ENCODE results near the gene HORMAD2.

Gene HORMAD2

DNA sequence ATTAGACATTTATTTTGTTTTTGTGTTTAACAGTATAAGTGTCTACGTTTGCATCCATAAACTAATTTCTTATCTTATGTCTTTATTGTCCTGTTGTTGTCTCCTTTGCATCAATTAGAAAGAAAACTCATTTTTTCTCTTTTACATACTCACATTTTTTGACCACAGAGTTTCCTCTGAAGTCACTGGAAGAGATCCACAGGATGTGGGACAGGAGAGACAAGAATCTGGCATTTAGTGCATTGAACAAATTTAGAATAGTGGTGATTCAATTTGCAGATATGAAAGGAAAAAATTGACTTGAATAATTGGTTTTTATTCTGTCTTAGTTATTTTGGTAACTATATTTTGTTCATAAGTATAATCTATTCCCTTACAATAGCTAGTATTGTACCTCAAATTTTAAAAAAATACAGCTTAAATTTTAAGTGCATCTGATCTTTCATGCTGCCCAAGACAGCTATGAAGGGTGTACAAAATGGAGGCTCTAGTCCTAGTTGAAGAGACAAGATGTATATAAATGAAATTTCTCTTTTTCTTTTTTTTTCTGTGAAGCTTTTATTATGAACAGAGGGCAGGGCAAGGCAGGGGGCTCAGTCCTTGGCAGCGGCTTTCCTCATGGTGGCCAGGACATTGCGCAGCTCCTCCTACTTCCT, 24.4 kb downstream of the HORMAD2 start:
- H3K4me3 ChIP-seq (ENCODE audit: low read depth, low read length), result no peak overlapping the region
- no peak overlapping the region for H3K9ac ChIP-seq (ENCODE audit: low read length)
- no peaks in the 10 kb centered on the region for H3K27me3 ChIP-seq (ENCODE audit: control insufficient read depth, insufficient read depth, low read length)
- H3K27ac ChIP-seq (ENCODE audit: low read depth, low read length), result no peak overlapping the region
- H3K9me3 ChIP-seq (ENCODE audit: control insufficient read depth, insufficient read depth, low read depth, low read length), result no peaks in the 10 kb centered on the region
- H3K4me1 ChIP-seq (ENCODE audit: control insufficient read depth, insufficient read depth, low read length), result no peaks in the 10 kb centered on the region
- no peaks in the 10 kb centered on the region for H3K36me3 ChIP-seq (ENCODE audit: control insufficient read depth, insufficient read depth, low read length)

DNA sequence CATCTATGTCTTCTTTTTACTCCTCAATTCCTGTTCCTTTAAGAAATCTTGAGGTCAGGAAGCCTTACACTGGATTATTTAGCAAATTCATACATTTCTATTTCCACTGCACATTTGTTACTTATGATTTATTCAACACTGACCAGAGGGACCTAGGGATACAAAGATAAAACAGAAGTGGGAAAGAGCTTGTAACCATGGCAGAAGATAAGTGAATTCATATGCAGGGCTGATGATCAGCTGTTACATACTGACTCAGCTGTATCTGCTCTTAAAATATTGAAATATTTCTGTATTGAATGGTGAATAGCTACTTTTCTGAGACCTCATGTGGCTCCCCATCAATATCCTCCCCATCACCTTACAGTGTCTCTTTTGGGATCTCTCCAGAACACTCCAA, 25.2 kb downstream of the HORMAD2 start:
- Histone ChIP-seq H3K4me1 (ENCODE audit: control insufficient read depth, insufficient read depth, low read length) (no peaks in the 10 kb centered on the region), H3K27me3 (ENCODE audit: control insufficient read depth, insufficient read depth, low read length) (no peaks in the 10 kb centered on the region), H3K36me3 (ENCODE audit: control insufficient read depth, insufficient read depth, low read length) (no peaks in the 10 kb centered on the region), H3K9me3 (ENCODE audit: control insufficient read depth, insufficient read depth, low read depth, low read length) (no peaks in the 10 kb centered on the region), H3K9ac (ENCODE audit: low read length) (no peak overlapping the region), H3K27ac (ENCODE audit: low read depth, low read length) (no peak overlapping the region), H3K4me3 (ENCODE audit: low read depth, low read length) (no peak overlapping the region)

DNA sequence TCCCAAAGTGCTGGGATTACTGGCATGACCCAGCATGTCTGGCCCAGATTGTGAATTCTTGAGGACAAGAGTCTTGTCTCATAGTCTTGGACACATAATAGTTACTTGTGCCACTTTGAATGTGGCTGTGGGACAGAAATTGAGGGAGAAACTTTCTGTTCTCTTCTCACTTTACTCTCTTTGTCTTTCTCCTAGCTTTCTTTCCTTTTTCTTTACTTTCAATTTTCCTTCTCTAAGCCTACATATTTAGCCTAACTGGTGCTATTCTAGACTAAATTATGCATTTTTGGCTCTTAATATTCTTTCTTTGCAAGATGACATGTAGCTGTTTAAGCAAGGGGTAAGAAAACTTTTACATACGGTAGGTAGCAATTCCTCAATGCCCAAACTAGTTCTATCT, 33.2 kb downstream of the HORMAD2 start:
- no peak overlapping the region for H3K9ac ChIP-seq (ENCODE audit: low read length)
- H3K27ac ChIP-seq (ENCODE audit: low read depth, low read length), result no peak overlapping the region
- H3K36me3 ChIP-seq (ENCODE audit: control insufficient read depth, insufficient read depth, low read length), result no peaks in the 10 kb centered on the region
- H3K4me1 ChIP-seq (ENCODE audit: control insufficient read depth, insufficient read depth, low read length), result no peaks in the 10 kb centered on the region
- H3K27me3 ChIP-seq (ENCODE audit: control insufficient read depth, insufficient read depth, low read length), result no peaks in the 10 kb centered on the region
- no peaks in the 10 kb centered on the region for H3K9me3 ChIP-seq (ENCODE audit: control insufficient read depth, insufficient read depth, low read depth, low read length)
- H3K4me3 ChIP-seq (ENCODE audit: low read depth, low read length), result no peak overlapping the region

DNA sequence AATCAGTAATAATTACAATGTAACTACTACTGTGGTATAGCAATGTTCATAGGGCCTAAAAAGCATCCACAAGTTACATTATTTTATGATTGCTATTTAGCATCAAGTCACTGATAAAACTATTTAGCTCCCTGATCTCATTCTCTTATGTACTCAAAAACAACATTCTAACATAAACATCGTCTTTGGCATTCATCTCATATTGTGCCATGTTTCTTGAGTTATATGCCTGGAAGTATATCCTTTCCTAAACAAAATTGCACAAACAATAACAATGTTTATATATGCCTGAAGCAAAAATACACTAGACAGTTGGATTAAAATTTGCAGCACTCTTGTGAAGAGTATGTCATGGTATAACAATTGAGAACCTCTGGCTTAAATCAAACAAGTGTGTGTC, 34.1 kb downstream of the HORMAD2 start:
- no peaks in the 10 kb centered on the region for H3K36me3 ChIP-seq (ENCODE audit: control insufficient read depth, insufficient read depth, low read length)
- no peaks in the 10 kb centered on the region for H3K27me3 ChIP-seq (ENCODE audit: control insufficient read depth, insufficient read depth, low read length)
- H3K9me3 ChIP-seq (ENCODE audit: control insufficient read depth, insufficient read depth, low read depth, low read length), result no peaks in the 10 kb centered on the region
- no peak overlapping the region for H3K9ac ChIP-seq (ENCODE audit: low read length)
- H3K27ac ChIP-seq (ENCODE audit: low read depth, low read length), result no peak overlapping the region
- H3K4me3 ChIP-seq (ENCODE audit: low read depth, low read length), result no peak overlapping the region
- no peaks in the 10 kb centered on the region for H3K4me1 ChIP-seq (ENCODE audit: control insufficient read depth, insufficient read depth, low read length)

DNA sequence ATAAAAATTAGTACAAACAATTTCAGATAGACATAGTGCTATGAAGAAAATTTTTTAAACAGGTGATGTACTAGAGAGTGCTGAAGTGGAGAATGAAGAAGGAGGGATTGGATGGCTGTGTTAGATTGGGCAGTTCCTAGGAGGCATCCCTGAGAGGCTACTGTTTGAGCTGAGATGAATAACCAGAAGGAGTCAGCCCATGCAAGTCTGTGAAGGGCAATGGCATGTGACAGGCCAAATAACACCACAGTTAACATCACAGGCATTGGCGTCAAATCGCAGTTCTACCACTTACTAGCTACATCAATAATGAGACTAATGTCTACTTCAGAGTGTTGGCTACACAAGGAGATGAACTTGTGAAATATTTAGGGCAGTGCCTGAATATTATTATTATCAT, 35.4 kb downstream of the HORMAD2 start:
- H3K4me3 ChIP-seq (ENCODE audit: low read depth, low read length), result no peak overlapping the region
- no peaks in the 10 kb centered on the region for H3K27me3 ChIP-seq (ENCODE audit: control insufficient read depth, insufficient read depth, low read length)
- H3K27ac ChIP-seq (ENCODE audit: low read depth, low read length), result no peak overlapping the region
- no peak overlapping the region for H3K9ac ChIP-seq (ENCODE audit: low read length)
- H3K4me1 ChIP-seq (ENCODE audit: control insufficient read depth, insufficient read depth, low read length), result no peaks in the 10 kb centered on the region
- no peaks in the 10 kb centered on the region for H3K9me3 ChIP-seq (ENCODE audit: control insufficient read depth, insufficient read depth, low read depth, low read length)
- H3K36me3 ChIP-seq (ENCODE audit: control insufficient read depth, insufficient read depth, low read length), result no peaks in the 10 kb centered on the region

DNA sequence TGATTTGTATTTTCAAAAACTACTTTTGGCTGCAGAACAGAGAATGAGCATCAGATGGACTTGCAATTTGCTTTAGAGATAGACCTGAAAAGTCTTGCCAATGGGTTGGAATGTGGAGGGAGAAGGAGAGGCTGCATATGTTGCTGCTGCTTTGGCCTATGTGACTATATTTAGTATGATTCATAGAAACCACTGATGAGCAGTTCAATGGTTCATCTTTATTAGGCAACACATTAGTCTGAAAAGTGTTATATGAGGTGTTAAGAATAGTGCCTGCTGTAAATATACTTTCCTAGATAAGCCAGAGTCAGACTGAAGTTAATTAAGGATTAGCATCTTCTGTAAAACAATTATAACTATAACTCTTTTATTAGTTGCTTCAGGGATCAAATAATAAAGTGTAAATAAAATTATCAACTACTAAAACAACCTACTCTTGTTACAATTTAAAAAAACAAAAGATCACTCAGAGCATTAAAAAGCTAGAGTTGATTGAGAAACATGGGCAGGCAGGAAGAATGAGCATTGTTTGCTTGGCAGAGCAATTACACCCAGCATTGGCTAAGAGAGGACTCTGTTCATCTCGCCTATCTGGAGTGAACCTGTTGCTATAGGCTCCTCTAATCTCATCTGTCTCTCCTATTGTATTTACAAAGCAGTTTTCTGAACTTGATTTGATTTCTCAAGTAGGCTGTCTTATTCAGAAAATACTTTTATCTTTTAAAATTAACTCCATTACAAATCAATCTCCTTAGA, 36.3 kb downstream of the HORMAD2 start:
- Histone ChIP-seq H3K27me3 (ENCODE audit: control insufficient read depth, insufficient read depth, low read length) (no peaks in the 10 kb centered on the region), H3K4me3 (ENCODE audit: low read depth, low read length) (no peak overlapping the region), H3K9me3 (ENCODE audit: control insufficient read depth, insufficient read depth, low read depth, low read length) (no peaks in the 10 kb centered on the region), H3K27ac (ENCODE audit: low read depth, low read length) (no peak overlapping the region), H3K36me3 (ENCODE audit: control insufficient read depth, insufficient read depth, low read length) (no peaks in the 10 kb centered on the region), H3K4me1 (ENCODE audit: control insufficient read depth, insufficient read depth, low read length) (no peaks in the 10 kb centered on the region), H3K9ac (ENCODE audit: low read length) (no peak overlapping the region)

DNA sequence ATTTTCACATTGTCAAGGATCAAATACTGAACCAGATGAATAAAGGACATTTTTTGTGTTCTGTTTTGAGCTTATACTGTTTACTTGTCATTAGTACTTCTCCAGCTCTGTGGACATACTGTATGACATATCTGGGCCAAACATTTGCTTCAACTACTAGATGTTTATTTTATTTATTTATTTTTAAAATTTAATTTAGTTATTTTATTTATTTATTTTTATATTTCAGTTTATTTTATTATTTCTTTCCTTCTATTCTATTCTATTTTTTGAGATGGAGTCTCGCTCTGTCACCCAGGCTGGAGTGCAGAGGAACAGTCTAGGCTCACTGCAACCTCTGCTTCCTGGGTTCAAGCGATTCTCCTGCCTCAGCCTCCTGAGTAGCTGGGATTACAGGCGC, 37.0 kb downstream of the HORMAD2 start:
- Histone ChIP-seq H3K9me3 (ENCODE audit: control insufficient read depth, insufficient read depth, low read depth, low read length) (no peaks in the 10 kb centered on the region), H3K27me3 (ENCODE audit: control insufficient read depth, insufficient read depth, low read length) (no peaks in the 10 kb centered on the region), H3K27ac (ENCODE audit: low read depth, low read length) (no peak overlapping the region), H3K9ac (ENCODE audit: low read length) (no peak overlapping the region), H3K36me3 (ENCODE audit: control insufficient read depth, insufficient read depth, low read length) (no peaks in the 10 kb centered on the region), H3K4me1 (ENCODE audit: control insufficient read depth, insufficient read depth, low read length) (no peaks in the 10 kb centered on the region), H3K4me3 (ENCODE audit: low read depth, low read length) (no peak overlapping the region)

DNA sequence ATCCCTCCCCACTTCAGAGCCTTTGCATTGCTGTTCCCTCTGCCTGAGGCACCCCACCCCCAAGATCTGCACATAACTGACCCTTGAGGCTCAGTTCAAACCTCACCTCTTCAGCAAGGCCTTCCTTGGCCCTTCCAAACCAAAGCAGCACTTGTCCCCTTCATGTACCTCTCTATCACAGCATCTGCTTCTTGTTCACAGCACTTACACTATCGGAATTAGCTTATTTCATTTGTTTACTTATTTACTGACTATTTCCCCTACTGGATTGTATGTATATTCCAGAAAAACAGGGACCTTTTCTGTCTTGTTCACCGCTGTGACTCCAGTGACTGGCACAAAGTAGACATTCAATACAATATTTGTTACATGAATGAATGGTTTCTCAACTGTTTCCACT, 38.0 kb downstream of the HORMAD2 start:
- Histone ChIP-seq H3K9me3 (ENCODE audit: control insufficient read depth, insufficient read depth, low read depth, low read length) (no peaks in the 10 kb centered on the region), H3K27me3 (ENCODE audit: control insufficient read depth, insufficient read depth, low read length) (no peaks in the 10 kb centered on the region), H3K36me3 (ENCODE audit: control insufficient read depth, insufficient read depth, low read length) (no peaks in the 10 kb centered on the region), H3K4me1 (ENCODE audit: control insufficient read depth, insufficient read depth, low read length) (no peaks in the 10 kb centered on the region), H3K27ac (ENCODE audit: low read depth, low read length) (no peak overlapping the region), H3K9ac (ENCODE audit: low read length) (no peak overlapping the region), H3K4me3 (ENCODE audit: low read depth, low read length) (no peak overlapping the region)

DNA sequence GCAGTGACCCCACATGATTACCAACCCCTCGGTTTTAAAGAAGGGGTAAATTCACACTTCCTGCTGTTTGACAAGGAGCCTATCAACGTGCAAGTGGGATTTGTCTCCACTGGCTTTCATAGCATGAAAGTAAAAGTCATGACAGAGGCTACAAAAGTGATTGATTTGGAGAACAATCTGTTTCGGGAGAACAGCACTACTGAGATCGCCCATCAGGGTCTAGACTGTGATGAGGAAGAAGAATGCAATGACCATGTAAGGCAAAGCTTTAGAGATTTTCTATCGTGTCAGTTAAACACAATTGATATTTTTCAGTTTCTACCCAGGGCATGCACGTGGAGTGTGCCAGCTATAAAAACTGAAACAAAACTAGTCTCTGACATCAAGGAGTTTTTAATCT, 41.7 kb downstream of the HORMAD2 start:
- Histone ChIP-seq H3K4me3 (ENCODE audit: low read depth, low read length) (no peak overlapping the region), H3K27ac (ENCODE audit: low read depth, low read length) (no peak overlapping the region), H3K36me3 (ENCODE audit: control insufficient read depth, insufficient read depth, low read length) (no peaks in the 10 kb centered on the region), H3K9ac (ENCODE audit: low read length) (no peak overlapping the region), H3K27me3 (ENCODE audit: control insufficient read depth, insufficient read depth, low read length) (no peaks in the 10 kb centered on the region), H3K4me1 (ENCODE audit: control insufficient read depth, insufficient read depth, low read length) (no peaks in the 10 kb centered on the region), H3K9me3 (ENCODE audit: control insufficient read depth, insufficient read depth, low read depth, low read length) (no peaks in the 10 kb centered on the region)

DNA sequence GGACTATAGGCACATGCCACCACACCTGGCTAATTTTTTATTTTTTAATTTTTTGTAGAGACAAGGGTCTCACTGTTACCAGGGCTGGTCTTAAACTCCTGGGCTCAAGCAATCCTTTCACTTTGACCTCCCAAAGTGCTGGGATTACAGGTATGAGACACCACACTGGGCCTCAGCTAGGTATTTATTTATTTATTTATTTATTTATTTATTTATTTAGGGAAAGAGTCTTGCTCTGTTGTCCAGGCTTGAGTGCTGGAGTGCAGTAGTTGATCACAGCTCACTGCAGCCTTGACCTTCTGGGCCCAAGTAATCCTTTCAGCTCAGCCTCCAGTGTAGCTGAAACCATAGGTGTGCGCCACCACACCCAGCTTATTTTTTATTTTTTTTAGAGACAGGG, 43.2 kb downstream of the HORMAD2 start:
- no peak overlapping the region for H3K4me3 ChIP-seq (ENCODE audit: low read depth, low read length)
- no peaks in the 10 kb centered on the region for H3K36me3 ChIP-seq (ENCODE audit: control insufficient read depth, insufficient read depth, low read length)
- H3K9me3 ChIP-seq (ENCODE audit: control insufficient read depth, insufficient read depth, low read depth, low read length), result no peaks in the 10 kb centered on the region
- no peak overlapping the region for H3K9ac ChIP-seq (ENCODE audit: low read length)
- no peaks in the 10 kb centered on the region for H3K27me3 ChIP-seq (ENCODE audit: control insufficient read depth, insufficient read depth, low read length)
- H3K4me1 ChIP-seq (ENCODE audit: control insufficient read depth, insufficient read depth, low read length), result no peaks in the 10 kb centered on the region
- H3K27ac ChIP-seq (ENCODE audit: low read depth, low read length), result no peak overlapping the region

DNA sequence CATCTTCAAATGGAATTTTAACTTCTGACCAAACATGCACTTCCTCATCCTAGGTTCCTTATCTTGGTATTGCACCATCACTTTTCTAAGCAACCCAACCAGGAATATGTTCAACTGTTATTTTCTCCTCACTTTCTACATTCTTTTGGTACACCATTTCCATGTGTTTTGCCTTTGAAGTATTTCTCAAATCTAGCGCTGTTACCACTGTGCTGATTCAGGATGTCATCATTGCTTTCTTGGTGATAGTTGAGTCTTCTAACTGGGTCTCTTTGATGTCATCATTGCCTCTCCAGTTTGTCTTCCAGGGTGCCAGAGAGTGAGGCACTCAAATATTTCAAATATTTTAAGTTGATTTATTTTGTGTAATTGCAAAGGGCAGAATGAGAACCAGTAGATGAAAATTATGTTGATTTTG, 47.5 kb downstream of the HORMAD2 start:
- no peak overlapping the region for H3K27ac ChIP-seq (ENCODE audit: low read depth, low read length)

More for the DNA sequence above, 47.5 kb downstream of the HORMAD2 start:
- no peaks in the 10 kb centered on the region for H3K9me3 ChIP-seq (ENCODE audit: control insufficient read depth, insufficient read depth, low read depth, low read length)
- H3K4me1 ChIP-seq (ENCODE audit: control insufficient read depth, insufficient read depth, low read length), result no peaks in the 10 kb centered on the region
- H3K9ac ChIP-seq (ENCODE audit: low read length), result no peak overlapping the region
- no peaks in the 10 kb centered on the region for H3K36me3 ChIP-seq (ENCODE audit: control insufficient read depth, insufficient read depth, low read length)
- no peaks in the 10 kb centered on the region for H3K27me3 ChIP-seq (ENCODE audit: control insufficient read depth, insufficient read depth, low read length)
- no peak overlapping the region for H3K4me3 ChIP-seq (ENCODE audit: low read depth, low read length)

Measured in HUES6 (cell line).